Umbilical cord (tissue), 2 donors: ENCODE measurements around the gene R3HDM4. TPM values are rescaled to one million over a fixed set of nuclear protein-coding genes. Genes with fewer than 3 reads are reported as not detected.
"Not testable (repeated sequence)": the region's sequence is repeated elsewhere in the genome, so short reads cannot be mapped to it uniquely, and the experiment has no call there.

Experiments used
- DNase-seq: peaks from one replicate; pipeline ENCODE4 v3.0.0-alpha.2; 2015; ENCODE audit warnings: low spot score
- total RNA-seq: library from RNA; depleted of rRNA; stranded (reverse); fragments of >200 nt; gene quantifications from one replicate; pipeline ENCODE4 v1.2.3, GENCODE V29; 2014; ENCODE audit warnings: low replicate concordance; ENCODE audit not compliant: insufficient read depth

The R3HDM4 gene
- total RNA-seq, 1 donor from 2014 or later, result 44.3 TPM

DNA sequence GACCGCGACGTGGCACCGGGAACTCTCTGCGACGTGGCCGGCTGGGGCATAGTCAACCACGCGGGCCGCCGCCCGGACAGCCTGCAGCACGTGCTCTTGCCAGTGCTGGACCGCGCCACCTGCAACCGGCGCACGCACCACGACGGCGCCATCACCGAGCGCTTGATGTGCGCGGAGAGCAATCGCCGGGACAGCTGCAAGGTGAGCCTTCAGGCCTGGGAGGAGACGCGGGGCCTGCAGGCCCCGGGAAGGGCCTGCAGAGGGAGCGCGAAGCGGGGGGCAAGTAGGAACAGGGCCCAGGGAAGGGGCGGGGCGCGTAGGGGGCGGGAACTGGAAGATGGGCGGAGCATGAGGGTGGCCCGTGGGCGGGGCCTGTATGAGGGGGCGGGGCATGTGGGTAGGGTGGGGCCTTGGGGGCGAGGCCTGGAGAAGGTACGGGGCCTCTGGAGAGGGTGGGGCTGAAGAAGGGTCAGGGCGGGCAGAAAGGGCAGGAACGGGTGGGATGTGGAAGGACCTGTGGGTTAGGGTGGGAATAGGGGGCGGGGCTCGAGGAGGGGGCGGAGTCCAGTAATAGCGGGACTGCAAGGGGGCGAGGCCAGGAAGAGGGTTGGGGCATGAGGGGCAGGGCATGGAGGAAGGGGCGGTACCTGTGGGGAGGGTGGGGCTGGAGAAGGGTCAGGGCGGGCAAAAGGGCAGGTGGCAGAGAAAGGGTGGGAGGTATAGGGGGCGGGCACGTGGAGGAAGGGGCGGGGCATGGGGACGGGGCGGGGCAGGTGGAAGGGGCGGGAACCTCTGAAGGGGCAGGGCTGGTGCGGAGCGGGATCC lies 51.1 kb downstream of the R3HDM4 start:
- no peak for DNase-seq

DNA sequence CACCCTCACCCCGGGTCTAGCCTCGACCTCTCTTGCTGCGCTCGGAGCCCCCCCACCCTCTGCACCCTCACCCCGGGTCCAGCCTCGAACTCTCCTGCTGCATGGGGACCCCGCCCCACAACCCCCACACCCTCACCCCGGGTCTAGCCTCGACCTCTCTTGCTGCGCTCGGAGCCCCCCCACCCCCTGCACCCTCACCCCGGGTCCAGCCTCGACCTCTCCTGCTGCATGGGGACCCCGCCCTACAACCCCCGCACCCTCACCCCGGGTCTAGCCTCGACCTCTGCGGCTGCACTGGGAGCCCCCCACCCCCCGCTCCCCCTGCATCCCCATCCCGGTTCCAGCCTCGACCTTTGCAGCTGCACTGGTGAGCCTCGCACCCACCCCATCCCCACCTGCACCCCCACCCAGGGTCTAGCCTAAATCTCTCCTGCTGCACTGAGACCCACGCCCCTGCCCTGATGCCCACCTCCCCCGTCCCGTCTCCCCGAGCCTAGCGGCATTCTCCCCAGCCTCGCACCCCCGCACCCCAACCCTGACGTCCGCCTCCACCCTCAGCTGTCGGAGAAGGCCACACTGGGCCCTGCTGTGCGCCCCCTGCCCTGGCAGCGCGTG lies 51.8 kb downstream of the R3HDM4 start:
- DNase-seq, result no peak

DNA sequence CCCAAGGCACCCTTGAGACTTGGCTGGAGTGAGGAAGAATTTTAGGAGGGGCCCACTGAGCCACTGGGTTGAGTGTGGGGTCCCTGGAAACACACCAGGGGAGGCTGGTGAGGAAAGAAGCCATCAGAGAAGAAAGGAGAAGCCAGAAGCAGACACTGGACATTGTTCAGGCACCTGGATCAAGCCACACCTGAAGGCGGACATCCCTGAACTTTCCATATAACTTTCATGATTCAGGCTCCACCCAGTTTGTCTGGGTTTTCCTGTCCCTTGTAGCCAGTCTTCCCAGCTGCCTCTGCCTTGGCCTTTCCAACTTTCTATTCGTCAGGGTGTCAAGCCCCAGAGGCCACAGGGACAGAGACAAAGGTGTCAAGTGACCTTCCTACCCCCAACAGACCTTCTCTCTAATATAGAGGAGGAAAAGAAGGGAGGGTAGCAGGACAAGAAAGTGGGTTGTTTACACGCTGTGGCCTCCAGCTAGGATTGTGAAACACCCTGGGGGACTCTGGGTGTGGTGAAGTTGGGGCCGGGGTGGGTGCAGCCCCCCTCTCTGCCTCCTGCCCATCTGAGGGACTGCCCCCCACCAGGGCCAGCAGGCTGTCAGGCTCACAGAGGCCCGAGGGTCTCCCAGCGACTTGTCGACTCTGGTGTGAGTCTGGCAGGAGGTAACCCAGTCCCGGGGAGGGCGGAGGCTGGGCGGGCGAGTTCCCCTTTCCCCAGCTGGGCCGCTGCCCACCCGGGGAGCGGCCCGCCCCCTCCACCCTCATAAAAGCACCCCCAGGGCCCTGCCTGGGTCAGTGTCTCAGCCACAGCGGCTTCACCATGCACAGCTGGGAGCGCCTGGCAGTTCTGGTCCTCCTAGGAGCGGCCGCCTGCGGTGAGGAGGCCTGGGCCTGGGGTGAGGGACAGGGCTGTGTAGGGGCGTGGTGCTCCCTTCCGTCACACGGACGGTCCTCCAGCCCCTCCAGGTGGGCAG lies 53.9 kb downstream of the R3HDM4 start, which contains the start of gene CFD:
Gene CFD (plus strand): TSS at position 797 of the 976 bp plus-strand sequence. CDS start 26 bp downstream, at position 823.
- peak; percentile 33 for DNase-seq

DNA sequence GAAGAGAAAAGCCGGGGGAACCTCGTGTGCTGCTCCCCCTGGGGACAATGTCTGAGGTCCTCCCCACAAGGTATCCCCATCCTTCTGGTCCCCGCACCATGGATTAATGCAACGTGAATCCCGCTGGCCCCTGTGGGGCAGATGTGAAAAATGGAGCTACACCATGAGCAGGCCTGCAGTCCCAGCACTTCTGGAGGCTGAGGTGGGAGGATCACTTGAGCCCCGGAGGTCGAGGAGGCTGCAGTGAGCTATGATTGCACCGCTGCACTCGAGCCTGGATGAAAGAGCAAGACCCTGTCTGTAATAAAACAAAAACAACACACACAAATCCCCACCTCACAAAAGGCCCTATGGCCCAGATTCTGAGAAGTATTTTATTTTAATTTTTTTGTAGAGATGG lies 54.7 kb downstream of the R3HDM4 start:
- no peak for DNase-seq

DNA sequence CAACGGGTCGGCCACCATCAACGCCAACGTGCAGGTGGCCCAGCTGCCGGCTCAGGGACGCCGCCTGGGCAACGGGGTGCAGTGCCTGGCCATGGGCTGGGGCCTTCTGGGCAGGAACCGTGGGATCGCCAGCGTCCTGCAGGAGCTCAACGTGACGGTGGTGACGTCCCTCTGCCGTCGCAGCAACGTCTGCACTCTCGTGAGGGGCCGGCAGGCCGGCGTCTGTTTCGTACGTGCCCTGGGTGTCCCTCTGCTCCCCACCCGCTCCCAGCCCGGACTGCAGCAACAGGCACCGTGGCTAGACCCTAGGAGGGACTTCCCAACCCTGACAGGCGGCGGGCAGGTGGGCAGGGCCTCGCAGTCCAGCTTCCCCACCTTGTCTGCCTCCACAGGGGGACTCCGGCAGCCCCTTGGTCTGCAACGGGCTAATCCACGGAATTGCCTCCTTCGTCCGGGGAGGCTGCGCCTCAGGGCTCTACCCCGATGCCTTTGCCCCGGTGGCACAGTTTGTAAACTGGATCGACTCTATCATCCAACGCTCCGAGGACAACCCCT lies 57.4 kb downstream of the R3HDM4 start:
- DNase-seq, result no peak

DNA sequence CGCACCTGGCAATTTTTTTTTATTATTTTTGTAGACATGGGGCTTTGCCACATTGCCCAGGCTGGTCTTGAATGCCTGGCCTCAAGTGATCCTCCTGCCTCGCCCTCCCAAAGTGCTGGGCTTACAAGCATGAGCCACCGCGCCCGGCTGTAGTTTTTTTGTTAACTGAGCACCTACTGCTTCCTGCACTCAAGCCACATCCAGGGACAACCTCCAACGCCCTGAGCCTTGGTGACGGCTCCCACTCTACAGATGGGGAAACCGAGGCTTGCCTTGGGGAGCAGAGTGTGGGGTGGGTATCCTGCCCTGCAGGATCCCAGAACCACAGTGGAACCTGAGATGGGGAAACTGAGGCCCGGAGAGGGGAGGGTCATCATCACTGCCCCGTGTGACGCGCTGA lies 57.9 kb downstream of the R3HDM4 start:
- no peak for DNase-seq

DNA sequence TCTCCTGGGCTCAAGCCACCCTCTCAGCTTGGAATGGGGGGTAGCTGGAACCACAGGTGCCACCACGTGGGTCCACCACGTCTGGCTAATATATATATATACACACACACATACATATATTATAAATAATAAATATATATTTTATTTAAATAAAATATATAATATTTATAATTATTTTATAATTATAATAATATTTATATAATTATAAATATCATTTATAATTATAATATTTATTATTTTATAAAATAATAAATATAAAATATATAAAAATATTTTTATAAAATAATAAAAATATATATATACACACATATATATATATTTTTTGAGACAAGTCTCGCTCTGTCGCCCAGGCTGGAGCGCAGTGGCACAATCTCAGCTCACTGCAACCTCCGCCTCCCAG lies 58.5 kb downstream of the R3HDM4 start:
- DNase-seq, result no peak

DNA sequence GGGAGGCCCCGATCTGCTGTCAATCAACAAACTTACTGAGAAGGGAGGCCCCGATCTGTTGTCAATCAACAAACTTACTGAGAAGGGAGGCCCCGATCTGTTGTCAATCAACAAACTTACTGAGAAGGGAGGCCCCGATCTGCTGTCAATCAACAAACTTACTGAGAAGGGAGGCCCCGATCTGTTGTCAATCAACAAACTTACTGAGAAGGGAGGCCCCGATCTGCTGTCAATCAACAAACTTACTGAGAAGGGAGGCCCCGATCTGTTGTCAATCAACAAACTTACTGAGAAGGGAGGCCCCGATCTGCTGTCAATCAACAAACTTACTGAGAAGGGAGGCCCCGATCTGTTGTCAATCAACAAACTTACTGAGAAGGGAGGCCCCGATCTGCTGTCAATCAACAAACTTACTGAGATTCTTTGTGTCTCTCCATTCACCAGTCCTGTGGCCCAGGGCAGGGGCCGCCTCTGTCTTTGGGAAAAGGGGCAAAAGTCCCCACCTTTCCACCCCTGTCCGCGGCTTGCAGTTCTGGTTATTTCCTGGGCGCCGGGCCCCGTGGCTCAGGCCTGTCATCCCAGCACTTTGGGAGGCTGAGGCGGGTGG lies 59.3 kb downstream of the R3HDM4 start:
- not testable (repeated sequence) for DNase-seq

DNA sequence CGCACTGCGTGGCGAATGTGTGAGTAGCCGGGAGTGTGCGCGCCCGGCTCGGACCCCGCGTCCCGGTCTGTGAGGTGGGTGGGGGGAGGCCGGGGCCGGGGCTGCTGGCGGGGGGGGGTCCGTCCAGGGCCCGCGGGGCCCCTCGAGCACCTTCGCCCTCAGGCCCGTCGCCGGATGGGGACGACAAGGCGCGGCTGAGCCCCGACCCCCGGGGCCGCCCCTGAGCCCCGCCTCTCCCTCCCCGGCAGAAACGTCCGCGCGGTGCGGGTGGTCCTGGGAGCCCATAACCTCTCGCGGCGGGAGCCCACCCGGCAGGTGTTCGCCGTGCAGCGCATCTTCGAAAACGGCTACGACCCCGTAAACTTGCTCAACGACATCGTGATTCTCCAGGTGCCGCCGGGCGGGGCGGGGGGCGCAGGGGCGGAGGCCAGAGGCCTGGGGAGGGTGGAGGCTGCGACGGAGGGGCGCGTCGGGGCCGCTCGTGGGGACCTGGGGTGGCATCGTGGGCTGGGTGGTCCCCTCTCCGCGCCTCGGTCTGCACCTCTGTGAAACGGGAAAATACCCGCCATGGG lies 59.9 kb downstream of the R3HDM4 start:
- no peak for DNase-seq

DNA sequence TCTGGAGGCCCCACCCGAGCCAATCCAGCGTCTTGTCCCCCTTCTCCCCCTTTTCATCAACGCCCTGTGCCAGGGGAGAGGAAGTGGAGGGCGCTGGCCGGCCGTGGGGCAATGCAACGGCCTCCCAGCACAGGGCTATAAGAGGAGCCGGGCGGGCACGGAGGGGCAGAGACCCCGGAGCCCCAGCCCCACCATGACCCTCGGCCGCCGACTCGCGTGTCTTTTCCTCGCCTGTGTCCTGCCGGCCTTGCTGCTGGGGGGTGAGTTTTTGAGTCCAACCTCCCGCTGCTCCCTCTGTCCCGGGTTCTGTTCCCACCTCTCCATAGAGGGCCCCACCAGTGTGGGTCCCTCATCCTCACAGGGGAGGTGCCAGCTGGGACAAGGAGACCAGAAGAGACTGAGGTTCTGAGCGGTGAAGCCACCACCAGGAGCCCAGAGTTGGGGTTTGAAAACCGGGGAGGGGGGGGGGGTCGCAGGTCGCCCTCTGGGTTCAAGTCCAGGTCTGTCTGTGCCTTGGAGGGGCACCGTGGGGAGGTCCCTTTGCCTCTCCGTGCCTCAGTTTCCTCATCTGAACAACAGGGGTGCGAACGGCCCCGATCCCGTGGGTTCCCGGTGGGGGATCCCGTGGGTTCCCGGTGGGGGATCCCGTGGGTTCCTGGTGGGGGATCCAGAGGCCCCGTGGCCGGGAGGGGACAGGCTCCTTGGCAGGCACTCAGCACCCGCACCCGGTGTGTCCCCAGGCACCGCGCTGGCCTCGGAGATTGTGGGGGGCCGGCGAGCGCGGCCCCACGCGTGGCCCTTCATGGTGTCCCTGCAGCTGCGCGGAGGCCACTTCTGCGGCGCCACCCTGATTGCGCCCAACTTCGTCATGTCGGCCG lies 60.6 kb downstream of the R3HDM4 start, which contains the start of gene ELANE:
Gene ELANE (plus strand): TSS at position 168 of the 878 bp plus-strand sequence. CDS start 26 bp downstream, at position 194.
- no peak for DNase-seq

DNA sequence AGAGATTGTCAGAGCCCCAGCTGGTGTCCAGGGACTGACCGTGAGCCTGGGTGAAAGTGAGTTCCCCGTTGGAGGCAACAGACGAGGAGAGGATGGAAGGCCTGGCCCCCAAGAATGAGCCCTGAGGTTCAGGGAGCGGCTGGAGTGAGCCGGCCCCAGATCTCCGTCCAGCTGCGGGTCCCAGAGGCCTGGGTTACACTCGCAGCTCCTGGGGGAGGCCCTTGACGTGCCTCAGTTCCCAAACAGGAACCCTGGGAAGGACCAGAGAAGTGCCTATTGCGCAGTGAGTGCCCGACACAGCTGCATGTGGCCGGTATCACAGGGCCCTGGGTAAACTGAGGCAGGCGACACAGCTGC lies 62.1 kb downstream of the R3HDM4 start:
- DNase-seq, result no peak

DNA sequence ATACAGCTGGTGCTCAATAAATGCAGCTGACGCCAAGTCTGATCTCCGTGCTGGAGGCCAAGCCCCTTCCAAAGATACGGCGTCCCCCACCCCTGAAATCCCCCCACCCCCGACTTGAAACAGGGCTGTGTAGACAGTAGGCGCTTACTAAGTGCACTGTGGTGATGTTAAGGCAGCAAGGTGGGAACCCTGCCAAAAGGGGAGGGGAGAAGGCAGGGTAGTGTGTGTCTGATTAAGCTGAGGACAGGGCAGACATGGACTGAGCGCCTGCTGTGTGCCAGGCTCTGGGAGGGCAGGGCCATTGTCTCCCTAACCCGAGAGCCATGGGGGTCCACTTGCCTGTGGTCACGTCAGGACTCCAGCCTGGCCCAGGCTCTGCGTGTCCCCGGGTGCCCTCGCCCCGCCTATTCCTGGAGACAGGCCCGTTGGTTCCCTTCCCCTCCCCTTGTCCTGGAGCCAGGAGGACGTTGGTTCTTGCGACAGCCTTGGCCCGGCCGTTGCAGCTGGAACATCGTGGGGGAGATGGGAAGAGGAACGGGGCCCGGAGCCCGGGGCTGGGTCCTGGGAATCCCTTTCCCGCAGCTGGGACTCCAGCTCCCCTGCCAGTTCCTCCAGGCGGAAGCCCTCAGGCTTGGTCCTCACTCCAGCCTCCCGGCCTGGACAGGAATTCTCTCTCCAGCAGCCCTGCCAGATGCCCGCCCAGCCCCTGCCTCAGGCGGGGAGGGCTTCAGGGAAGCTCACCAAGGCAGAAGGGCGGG lies 62.6 kb downstream of the R3HDM4 start:
- peak; percentile 89 for DNase-seq

DNA sequence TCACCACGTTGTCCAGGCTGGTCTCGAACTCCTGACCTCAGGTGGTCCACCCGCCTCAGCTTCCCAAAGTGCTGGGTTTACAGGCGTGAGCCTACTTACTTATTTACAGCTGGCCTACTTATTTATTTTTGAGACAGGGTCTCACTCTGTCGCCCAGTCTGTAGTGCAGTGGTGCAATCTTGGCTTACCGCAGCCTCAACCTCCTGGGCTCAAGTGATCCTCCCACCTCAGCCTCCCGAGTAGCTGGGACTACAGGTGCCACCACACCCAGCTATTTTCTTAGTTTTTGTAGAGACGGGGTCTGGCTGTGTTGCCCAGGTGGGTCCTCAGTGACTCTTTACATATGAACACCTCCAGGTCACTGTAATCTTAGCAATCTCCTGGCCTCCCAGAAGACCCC lies 63.8 kb downstream of the R3HDM4 start:
- DNase-seq, result not testable (repeated sequence)

DNA sequence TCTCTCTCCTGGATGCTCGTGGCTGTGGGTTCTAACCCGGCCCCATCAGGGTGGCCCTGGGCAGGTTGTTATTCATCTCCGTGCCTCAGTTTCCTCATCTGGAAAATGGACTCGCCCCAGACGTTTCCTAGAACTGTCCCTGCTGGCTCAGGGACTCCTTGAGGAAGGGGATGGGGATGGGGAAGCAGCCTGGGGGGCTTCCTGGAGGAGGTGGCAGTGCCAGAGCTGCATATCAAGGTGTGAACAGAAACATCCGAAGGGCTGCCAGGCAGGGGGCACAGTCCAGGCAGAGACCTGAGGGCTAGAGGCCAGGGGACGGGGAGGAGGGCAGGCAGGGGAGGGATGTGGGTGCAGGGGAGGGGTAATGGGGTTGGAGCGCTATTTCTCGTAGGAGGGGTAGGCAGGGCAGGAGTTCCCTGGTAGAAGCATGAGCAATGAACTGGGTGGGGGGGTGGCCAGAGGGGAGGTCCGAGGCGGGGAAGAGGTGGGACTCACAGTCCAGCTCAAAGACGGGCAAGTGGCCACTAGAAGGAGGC lies 64.6 kb downstream of the R3HDM4 start:
- DNase-seq, result no peak
